Measurements from ENCODE around the gene POU6F2.
"Not testable (repeated sequence)": the region's sequence is repeated elsewhere in the genome, so short reads cannot be mapped to it uniquely, and the experiment has no call there.

The POU6F2 gene

GRCh38 chr7:39365751-39366295 is 388.1 kb downstream of the POU6F2 start:
- no peak for DNase-seq

GRCh38 chr7:39367451-39367850 is 389.7 kb downstream of the POU6F2 start:
- DNase-seq, result no peak

GRCh38 chr7:39367943-39368342 is 390.2 kb downstream of the POU6F2 start:
- no peak for DNase-seq

- DNase-seq, result no peak
Observed at GRCh38 chr7:39372383-39372782, 394.7 kb downstream of the POU6F2 start.

GRCh38 chr7:39374436-39375040 is 396.8 kb downstream of the POU6F2 start:
- DNase-seq, result no peak

- DNase-seq, result no peak
Observed at GRCh38 chr7:39375047-39375873, 397.6 kb downstream of the POU6F2 start.

GRCh38 chr7:39375874-39376190 is 398.1 kb downstream of the POU6F2 start:
- no peak for DNase-seq

GRCh38 chr7:39376881-39377280 is 399.2 kb downstream of the POU6F2 start:
- not testable (repeated sequence) for DNase-seq

GRCh38 chr7:39379416-39379815 is 401.7 kb downstream of the POU6F2 start:
- no peak for DNase-seq

GRCh38 chr7:39383136-39383535 is 405.4 kb downstream of the POU6F2 start:
- DNase-seq, result no peak

- no peak for DNase-seq
Observed at GRCh38 chr7:39384386-39384785, 406.7 kb downstream of the POU6F2 start.

GRCh38 chr7:39386718-39387117 is 409.0 kb downstream of the POU6F2 start:
- no peak for DNase-seq

- no peak for DNase-seq
Observed at GRCh38 chr7:39392151-39392550, 414.4 kb downstream of the POU6F2 start.

GRCh38 chr7:39394105-39394680 is 416.5 kb downstream of the POU6F2 start:
- no peak for DNase-seq

GRCh38 chr7:39399458-39399857 is 421.7 kb downstream of the POU6F2 start:
- no peak for DNase-seq

GRCh38 chr7:39399986-39400385 is 422.3 kb downstream of the POU6F2 start:
- no peak for DNase-seq

GRCh38 chr7:39400836-39401235 is 423.1 kb downstream of the POU6F2 start:
- no peak for DNase-seq

GRCh38 chr7:39402034-39402433 is 424.3 kb downstream of the POU6F2 start:
- DNase-seq, result no peak

- no peak for DNase-seq
Observed at GRCh38 chr7:39404907-39405306, 427.2 kb downstream of the POU6F2 start.

GRCh38 chr7:39405581-39405980 is 427.9 kb downstream of the POU6F2 start:
- DNase-seq, result no peak

GRCh38 chr7:39406467-39406866 is 428.8 kb downstream of the POU6F2 start:
- DNase-seq, result no peak

GRCh38 chr7:39407137-39407536 is 429.4 kb downstream of the POU6F2 start:
- no peak for DNase-seq

GRCh38 chr7:39407723-39408122 is 430.0 kb downstream of the POU6F2 start:
- DNase-seq, result no peak

GRCh38 chr7:39408906-39409305 is 431.2 kb downstream of the POU6F2 start:
- DNase-seq, result no peak

Data from activated T-cell treated with anti-CD3 and anti-CD28 coated beads for 4 hours (primary cell).